COLO829 (cell line): ENCODE data around the gene ANXA1.
"Not testable (repeated sequence)": the region's sequence is repeated elsewhere in the genome, so short reads cannot be mapped to it uniquely, and the experiment has no call there.

Experiments
- DNase-seq: peaks from one replicate; pipeline ENCODE4 v3.0.0; 2012; ENCODE audit warnings: low spot score

The ANXA1 gene

GRCh38 chr9:73168298-73168934, 16.8 kb downstream of the ANXA1 start:
- no peak for DNase-seq

GRCh38 chr9:73170185-73170957, 18.7 kb downstream of the ANXA1 start:
- DNase-seq, result no peak

- DNase-seq, result no peak
Observed at GRCh38 chr9:73172901-73173215, 21.2 kb downstream of the ANXA1 start.

GRCh38 chr9:73173557-73174329, 22.1 kb downstream of the ANXA1 start:
- DNase-seq, result no peak

GRCh38 chr9:73174330-73174980, 22.8 kb downstream of the ANXA1 start:
- DNase-seq, result no peak

GRCh38 chr9:73176450-73176875, 24.8 kb downstream of the ANXA1 start:
- peak; percentile 88 for DNase-seq

GRCh38 chr9:73178044-73178443, 26.4 kb downstream of the ANXA1 start:
- no peak for DNase-seq

- peak; percentile 36 for DNase-seq
Observed at GRCh38 chr9:73179589-73179988, 27.9 kb downstream of the ANXA1 start.

GRCh38 chr9:73180403-73180802, 28.7 kb downstream of the ANXA1 start:
- DNase-seq, result no peak

GRCh38 chr9:73182928-73183327, 31.3 kb downstream of the ANXA1 start:
- no peak for DNase-seq

GRCh38 chr9:73183428-73183827, 31.8 kb downstream of the ANXA1 start:
- DNase-seq, result no peak

GRCh38 chr9:73183917-73184861, 32.5 kb downstream of the ANXA1 start:
- DNase-seq, result peak; percentile 61

- DNase-seq, result not testable (repeated sequence)
Observed at GRCh38 chr9:73191109-73191508, 39.4 kb downstream of the ANXA1 start.

GRCh38 chr9:73194284-73194683, 42.6 kb downstream of the ANXA1 start:
- no peak for DNase-seq

- no peak for DNase-seq
Observed at GRCh38 chr9:73199448-73199847, 47.8 kb downstream of the ANXA1 start.

- peak; percentile 38 for DNase-seq
Observed at GRCh38 chr9:73199886-73200285, 48.2 kb downstream of the ANXA1 start.

- peak; percentile 44 for DNase-seq
Observed at GRCh38 chr9:73200694-73201452, 49.2 kb downstream of the ANXA1 start.

- DNase-seq, result no peak
Observed at GRCh38 chr9:73202980-73203379, 51.3 kb downstream of the ANXA1 start.

- no peak for DNase-seq
Observed at GRCh38 chr9:73204936-73205335, 53.3 kb downstream of the ANXA1 start.

- no peak for DNase-seq
Observed at GRCh38 chr9:73206851-73207250, 55.2 kb downstream of the ANXA1 start.
